Lower leg skin (tissue), 3 donors: ENCODE data around the gene CFAP54.

Source experiments
- POLR2A ChIP-seq, 2 donors: fragments of 450-650 bp; IDR thresholded peaks; one replicate each; pipeline ENCODE4 v1.6.1; 2016 to 2017; ENCODE audit warnings: antibody characterized with exemption in 2 of 2, mild to moderate bottlenecking in 1 of 2, moderate library complexity in 1 of 2
- TF ChIP-seq, protein P1 (sequence below), 3 donors: fragments of 450-650 bp; IDR thresholded peaks; one replicate each; pipeline ENCODE4 v1.5.1; 2016; ENCODE audit warnings: antibody characterized with exemption in 3 of 3, mild to moderate bottlenecking in 3 of 3, moderate library complexity in 2 of 3

DNA sequence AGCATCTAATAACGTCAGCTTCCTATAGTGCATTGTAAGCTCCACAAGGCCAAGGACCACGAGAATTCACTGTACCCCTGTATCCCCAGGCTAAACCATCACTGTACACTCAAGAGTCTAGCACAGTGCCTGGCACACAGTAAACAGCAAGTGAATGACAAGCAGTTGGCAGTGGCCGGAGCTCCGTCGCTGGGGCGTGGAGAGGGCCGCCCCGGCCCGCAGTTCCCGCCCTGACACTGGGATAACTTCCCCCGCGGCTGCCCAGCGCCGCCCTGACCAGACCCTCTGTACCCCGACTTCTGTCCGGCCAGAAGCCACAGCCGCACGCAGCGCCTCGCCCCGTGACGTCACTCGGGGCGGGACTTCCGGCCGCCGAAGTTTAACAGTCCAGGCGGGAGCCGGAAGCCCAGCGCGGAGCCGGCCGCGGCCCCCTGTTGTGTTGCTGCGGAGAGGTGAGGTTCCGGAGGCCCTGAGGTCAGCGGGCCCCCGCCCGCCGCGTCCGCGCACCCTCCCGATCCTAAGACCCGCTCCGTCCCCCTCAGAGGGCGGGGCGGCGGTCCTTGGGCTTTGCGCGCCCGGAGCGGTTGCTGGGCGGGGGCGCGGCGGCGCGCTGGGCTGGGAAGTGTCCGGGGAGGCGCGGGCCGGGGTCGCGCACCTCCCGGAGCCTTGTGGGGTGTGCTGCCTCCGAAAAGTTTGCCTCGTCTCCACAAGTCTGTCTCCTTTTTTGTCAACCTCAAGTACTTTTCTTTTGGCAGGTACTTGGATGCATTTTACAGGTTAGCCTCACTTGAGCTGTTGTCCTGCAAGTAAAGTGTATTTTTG lies 417.7 kb downstream of the CFAP54 start, which contains the start of gene NEDD1:
- TF ChIP-seq, protein P1, sequence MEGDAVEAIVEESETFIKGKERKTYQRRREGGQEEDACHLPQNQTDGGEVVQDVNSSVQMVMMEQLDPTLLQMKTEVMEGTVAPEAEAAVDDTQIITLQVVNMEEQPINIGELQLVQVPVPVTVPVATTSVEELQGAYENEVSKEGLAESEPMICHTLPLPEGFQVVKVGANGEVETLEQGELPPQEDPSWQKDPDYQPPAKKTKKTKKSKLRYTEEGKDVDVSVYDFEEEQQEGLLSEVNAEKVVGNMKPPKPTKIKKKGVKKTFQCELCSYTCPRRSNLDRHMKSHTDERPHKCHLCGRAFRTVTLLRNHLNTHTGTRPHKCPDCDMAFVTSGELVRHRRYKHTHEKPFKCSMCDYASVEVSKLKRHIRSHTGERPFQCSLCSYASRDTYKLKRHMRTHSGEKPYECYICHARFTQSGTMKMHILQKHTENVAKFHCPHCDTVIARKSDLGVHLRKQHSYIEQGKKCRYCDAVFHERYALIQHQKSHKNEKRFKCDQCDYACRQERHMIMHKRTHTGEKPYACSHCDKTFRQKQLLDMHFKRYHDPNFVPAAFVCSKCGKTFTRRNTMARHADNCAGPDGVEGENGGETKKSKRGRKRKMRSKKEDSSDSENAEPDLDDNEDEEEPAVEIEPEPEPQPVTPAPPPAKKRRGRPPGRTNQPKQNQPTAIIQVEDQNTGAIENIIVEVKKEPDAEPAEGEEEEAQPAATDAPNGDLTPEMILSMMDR (IDR thresholded peaks at IDR 0.05), result no peak
- no peak for TF ChIP-seq POLR2A (IDR thresholded peaks at IDR 0.05)
